B cell (primary cell): ENCODE data around the gene HDHD5.

Experiments used
- CTCF ChIP-seq: fragments of 200-600 bp; IDR thresholded peaks from one replicate; pipeline ENCODE4 v1.8.0; 2022; ENCODE audit warnings: antibody characterized with exemption, mild to moderate bottlenecking
- EZH2 ChIP-seq: IDR thresholded peaks from 2 replicates; pipeline ENCODE4 v1.6.1; 2012; ENCODE audit warnings: borderline replicate concordance, low read depth, mild to moderate bottlenecking, moderate library complexity, low read length; ENCODE audit not compliant: insufficient read depth, poor library complexity, severe bottlenecking

GRCh38 chr22:17110791-17111550, 48.1 kb downstream of the HDHD5 start:
- no peak for TF ChIP-seq EZH2
- no peak for TF ChIP-seq CTCF
